NCI-H2196 (cell line): ENCODE results near the gene CTNNA2.

Source experiments
- DNase-seq: peaks from one replicate; lab custom pipeline; 2025; ENCODE audit not compliant: unreplicated experiment; lab: John Stamatoyannopoulos, UW

The CTNNA2 gene

DNA sequence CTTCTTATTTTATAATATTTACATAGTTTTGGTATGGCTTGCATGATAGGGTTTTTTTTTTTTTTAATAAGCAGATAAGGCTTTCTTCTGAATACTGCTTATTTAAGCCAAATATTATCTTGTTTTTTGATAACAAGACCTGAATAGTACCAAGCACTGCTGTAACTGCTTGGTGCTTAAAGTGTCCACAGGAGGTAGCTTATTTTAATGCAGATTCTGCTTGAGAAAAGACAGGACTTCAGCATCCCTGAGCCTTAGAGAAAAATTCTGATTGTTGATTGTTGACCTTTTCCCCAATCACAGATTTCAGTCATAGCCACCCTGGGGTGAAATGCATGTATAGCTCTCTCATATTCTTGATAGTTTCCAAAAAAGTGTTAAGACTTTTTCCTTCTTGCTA lies 336.4 kb downstream of the CTNNA2 start:
- no peak for DNase-seq

DNA sequence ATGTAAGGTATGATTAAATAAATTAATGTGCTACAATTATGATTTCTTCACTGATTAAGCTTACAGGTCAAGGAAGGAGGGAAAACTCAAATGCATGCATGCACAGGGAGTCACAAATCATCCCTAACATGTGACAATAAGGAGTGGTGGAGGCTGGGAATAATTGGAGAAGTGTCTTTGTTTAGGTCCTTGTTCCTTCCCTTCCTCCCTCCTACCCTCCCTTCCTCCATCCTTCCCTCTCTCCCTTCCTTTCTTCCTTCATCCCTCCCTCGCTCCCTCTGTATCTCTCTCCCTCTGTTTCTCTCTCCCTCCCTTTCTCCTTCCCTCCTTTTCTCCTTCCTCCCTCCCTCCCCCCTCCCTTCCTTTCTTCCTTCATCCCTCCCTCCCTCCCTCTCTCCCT lies 337.1 kb downstream of the CTNNA2 start:
- DNase-seq = no peak

DNA sequence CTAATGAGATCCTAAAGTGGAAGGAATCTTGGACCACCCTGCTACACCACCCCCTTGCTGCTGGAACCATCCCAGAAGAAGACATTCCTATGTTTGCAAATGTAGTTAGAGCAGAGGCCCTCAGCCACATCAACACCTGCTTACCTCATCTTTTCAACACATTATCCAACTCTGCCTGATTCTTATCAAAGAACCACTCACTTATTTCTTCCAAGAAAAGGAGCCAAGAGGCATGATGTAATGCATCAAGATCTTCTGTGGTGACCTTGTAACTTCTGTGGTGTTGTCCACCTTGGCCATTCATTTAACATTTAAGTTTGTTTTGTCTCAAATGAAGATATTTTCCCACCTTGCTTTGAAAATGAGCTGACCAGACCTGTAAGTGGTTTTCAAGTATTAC lies 338.1 kb downstream of the CTNNA2 start:
- DNase-seq = no peak

DNA sequence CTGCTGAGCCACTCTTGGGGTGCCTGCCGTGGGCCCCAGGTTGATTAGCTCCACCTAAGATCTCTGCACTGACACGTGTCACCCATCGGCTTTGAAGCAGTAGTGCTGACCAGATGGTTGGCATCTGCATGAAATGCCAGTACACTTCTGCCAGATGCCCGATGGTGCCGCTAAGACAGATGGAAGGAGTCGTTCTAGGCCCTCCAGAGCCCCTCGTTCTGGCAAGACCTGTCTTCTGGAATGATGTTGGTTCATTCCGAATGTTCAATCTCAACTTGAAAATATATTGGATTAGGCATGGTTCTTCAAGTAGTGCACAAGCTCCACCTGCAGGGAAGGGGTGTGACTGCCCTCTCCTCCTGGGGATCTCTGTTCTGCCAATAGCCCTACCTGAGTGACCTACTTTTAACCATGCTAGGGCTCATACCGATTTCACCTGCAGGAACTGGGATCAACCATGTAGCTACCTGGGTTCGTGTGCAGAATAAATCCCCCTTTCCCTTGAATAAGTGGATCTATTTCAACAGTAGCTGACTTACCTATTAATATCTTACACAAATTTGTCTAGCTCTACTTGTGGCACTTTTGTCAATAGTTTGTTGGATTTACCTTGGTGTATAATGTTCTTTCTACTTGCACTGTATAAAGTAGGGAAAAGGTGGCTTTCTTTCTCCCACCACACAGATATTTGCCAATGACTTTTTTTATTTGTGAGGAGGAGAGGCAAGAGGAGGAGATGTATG lies 342.6 kb downstream of the CTNNA2 start:
- no peak for DNase-seq

DNA sequence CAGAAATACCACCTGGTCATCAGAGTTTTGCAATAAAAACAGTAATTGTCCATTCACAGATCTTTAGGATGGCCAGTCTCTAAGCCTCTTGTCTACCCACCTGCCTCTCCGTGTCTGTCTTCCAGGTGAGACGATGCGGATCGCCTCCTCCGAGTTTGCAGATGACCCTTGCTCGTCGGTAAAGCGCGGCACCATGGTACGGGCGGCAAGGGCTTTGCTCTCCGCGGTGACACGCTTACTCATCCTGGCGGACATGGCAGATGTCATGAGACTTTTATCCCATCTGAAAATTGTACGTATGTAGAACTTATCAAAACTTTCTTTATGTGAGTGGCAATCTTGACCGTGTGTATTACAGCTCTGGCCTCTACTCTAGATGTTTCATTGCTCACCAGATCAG lies 345.0 kb downstream of the CTNNA2 start:
- DNase-seq = no peak

DNA sequence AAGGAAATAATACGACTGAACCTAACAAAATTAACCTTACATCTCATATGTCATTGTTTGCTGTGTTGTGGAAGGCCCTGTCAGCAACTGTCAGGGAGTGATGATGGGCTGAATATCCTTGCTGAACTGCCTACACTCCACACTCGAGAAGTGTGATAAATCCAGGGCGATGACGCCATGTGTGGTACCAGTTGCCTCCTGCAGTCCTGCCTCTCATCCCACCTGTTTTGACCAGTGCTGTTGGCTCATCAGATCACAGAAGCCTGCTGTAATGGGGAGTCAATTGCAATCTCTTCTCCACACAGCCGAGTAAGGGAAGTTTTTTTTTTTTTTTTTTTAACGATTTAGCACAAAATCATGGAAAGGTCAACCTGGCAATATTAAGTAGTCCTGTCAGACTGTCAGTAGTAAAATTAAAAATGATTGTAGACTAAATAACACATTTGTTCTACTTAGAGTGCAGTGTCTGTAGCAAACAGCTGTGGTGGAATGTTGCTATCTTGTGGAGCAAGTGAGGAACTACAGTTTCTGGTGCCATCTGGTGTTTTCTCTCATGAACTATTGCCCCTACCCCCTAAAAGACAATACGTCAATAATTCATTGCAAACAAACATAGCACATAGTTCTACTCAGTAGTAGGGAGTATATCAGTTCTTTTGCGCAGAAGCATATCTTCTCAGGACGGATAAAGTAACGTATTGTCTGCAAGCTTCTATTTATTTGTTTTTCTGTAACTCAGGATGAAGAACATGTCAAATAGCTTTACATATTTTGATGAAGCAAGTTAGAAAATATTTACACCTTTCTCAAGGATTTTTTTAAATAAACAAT lies 347.6 kb downstream of the CTNNA2 start:
- DNase-seq = peak; percentile 2

DNA sequence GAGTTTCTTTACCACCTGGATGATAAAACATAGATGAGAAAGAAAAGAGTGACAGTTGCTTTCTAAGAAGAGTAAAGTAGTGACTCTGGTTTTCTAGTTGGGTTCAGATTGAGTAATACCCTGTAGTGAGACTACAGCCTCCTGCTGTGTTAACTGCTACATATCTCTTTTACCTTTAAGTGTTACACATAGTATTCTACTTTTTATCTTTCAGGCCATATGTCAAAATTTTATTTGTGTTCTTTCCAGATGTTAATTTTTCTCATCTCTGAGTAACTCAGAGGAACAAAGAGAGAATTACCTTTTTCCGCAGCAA lies 348.2 kb downstream of the CTNNA2 start:
- DNase-seq = no peak

DNA sequence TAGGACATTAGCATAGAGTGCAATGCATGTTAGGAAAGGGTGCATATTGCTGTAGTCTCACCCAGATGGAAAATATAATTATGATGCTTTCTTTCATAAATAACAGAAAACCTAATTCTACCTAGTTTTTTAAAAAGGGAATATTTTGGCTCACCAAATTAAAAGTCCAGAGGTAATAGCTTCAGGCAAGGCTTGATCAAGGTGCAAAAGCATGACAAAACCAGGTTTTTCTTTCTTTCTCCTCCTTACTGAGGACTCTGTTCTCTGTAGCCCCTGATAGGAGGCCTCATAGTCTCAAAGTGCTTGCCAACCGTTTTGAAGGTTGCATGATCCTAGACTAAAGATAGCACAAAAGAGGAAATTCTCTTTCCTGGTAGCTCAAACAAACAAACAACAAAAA lies 349.9 kb downstream of the CTNNA2 start:
- DNase-seq = no peak

DNA sequence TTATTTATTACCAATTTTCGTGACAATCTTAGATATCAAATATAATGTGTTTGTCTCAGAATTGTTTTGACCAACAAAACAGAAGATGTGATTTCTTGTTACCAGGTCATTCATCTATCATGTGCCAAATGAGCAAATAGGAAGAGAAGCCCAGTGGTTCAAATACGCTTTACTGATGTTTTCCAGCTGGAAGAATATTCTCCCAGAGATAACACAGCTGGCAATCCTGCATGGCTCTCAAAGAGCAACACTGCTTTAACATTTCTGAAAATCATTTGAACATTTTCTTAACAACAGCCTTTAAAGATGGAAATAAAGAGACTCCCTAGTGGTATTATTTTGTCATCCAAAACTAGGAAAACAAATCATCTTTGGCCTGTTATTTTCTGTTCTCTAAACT lies 359.8 kb downstream of the CTNNA2 start:
- no peak for DNase-seq

DNA sequence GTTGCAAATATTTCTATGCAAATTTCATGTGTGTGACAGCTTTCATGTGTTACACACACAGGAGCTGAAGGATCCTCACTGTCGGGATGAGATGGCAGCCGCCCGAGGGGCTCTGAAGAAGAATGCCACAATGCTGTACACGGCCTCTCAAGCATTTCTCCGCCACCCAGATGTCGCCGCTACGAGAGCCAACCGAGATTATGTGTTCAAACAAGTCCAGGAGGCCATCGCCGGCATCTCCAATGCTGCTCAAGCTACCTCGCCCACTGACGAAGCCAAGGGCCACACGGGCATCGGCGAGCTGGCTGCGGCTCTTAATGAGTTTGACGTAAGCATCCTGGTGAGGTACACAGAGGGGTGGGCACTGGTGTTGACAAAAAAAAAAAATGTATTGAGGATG lies 361.2 kb downstream of the CTNNA2 start:
- no peak for DNase-seq

DNA sequence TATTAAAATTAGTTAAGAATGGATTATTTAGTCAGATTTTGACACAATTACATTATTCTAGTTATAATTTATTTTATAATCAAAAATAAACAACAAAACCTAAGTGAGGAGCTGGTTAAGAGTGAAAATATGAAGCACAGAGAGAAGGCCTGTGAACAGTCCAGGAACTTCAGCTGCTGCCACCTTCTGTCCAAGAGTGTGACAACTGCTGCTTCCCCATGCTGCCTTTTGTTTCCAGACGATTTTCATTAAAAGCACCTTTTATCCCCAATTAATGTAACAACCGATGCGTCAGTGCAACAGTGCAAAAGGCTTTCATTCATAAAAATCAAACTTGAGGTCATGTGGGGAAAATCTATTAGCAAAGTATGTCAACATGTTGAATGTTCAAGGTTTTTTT lies 363.6 kb downstream of the CTNNA2 start:
- no peak for DNase-seq

DNA sequence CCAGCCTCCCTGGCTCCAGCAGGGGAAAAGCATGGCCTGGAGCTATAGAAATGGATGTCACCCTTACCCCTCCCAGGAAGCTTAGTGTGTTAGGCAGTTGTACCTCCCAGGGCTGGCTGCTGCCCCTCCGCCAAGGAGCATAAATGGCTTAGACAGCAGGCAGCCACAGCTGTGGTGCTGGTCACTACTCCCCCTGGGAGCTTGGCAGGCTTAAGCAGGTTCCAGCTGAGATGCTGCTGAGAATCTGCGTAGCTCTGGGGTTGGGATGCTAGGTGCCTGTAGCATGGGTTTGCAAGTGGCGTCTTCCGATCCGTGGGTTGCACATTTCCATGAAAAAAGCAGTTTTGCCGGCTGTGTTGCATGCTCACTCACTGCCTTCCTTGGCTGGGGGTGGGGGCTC lies 369.7 kb downstream of the CTNNA2 start:
- DNase-seq = no peak

DNA sequence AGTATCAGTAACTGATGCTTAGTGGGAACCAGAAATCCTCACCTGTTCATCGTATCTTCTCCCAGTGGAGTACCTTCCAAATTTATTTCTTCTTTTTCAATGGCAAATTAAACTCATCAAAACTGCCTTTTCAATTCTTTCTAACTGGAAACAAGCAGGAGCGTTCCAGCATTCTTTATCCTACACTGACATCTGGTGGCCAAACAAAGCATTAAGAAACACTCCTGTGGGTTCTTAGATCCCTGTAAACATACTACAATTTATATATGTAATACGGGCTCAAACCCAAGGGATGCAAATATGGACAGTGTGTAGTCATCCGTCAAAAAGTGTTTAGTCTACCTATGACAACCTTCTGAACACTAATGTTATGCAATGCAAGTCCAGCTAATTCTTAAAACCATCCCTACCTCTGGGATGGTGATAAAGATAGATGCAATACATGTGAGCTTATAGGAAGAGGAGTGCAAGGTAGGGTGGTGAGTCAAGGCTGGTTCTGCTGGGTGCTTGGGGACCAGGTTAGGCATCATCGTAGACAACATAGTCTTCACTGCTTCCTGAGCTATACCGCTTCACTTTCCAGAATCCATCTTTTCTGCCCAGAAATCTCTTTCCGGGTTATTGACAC lies 375.0 kb downstream of the CTNNA2 start:
- DNase-seq = peak; percentile 7

DNA sequence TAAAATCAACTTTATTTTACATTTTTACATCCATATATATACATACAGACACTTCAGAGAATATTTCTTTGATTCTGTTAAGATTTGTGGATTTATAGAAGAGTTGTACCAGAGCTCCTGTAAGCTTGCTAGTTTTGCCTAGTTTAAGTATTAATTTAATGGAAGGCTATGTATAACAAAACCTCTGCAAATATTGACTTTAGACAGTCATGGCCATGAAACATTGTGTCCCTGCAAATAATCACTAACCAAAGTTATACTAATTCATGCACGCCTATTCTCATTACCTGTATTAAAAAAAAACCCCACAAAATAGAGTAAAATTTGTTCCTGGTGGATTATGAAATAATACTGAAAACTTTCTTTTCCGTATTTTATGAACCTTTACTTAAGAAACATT lies 379.3 kb downstream of the CTNNA2 start:
- DNase-seq = no peak

DNA sequence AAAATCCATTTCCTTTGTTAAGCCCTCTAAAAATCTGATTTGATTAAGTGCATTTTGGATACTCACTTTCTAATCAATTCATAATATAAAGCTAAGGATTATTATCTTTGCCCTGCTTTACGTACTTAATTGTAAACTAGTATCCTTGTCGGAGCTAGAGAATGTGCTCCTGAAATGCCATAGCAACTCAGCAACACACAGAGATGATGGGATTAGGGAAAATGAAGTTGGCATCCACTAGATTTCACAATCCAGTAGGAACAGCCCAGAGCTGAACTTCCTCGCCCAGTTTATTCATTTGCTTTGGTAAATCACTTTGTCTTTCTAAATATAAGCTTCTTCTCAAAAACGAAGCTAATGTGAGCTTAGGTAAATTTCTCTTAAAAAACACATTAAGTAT lies 386.3 kb downstream of the CTNNA2 start:
- no peak for DNase-seq

DNA sequence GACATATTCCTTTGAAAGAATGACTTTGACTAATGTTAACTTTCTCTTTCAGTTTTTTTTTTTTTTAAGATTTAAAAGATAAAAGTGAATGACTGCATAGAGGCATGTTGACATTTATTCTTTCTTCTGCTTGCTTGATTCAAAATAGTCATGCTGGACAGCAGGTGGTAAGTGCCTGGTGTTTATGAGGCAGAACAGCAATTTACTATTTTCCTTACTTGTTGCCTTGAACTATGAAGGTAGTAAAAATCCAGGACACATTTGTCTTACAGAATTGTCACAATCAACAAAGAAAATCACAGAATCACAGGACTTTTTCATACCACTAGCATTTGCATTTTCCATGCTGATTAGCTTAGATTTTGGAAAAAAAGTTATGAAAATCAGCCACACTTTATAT lies 388.3 kb downstream of the CTNNA2 start:
- DNase-seq = no peak

DNA sequence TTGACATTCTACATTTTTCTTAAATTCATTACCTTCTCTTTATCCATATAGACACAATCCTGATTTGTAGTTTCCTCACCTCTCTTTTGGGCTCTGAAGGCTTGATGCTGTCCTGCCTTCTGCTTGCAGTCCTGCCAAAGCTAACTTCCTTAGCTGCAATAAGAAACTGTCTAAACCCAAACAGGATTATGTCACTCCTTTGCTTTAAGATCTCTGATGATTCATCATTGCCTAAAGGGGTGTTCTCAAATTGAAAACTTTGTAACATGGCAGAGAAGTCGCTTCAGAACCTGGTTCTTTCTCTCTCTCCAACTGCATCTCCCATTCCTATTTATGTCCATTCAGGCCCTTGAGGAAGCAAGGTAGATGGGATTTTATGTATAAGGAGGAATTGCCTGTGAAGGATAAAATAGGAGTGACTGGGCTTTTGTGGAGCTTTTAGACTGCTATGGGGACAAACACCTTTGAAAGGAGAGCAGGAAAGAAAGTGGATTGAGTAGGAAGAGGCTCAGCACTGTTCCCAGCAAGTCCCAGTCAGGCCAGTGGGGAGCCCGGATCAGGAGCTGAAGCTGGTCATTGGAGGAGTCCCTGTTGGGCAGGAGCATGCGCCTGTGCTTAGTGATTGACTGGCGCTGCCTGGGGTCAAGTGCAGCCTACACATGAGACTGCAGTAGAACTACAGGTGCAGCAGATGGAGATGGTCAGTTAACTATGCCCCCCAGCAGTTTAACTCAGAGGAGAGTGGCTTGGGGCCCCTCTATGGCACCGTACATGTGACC lies 390.6 kb downstream of the CTNNA2 start:
- DNase-seq = no peak

DNA sequence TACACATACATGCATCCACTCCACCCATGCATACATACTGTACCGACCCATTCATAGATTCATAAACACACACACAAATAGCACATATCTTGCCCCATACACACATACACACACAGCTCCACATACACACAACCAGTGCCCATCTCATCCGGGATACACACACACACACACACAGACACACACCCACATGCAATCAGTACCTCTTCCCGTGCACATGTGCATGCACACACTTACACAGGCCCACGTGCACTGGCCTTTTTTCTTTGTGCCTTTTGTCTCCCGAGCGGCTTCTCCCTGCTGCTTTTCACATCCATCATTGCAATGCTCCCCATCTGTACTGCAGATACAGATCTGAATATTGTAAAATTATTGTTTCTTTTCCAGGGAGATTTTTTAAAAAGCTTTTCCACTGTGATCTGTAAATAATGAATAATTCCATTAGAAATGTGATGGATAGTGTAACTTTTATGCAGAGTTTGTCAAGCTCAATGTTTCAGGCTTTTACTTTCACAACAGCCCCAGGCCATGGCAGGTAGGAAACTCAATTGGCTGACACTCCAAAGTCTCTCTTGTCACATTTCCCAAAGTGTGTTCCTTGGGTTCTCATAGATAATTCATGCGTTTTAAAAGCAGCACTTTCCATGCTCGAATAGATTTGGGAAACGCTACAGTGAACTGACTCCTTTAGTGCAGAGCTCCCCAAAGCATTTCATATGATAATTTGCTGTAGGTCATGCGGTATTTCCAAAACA lies 393.5 kb downstream of the CTNNA2 start:
- DNase-seq = no peak

DNA sequence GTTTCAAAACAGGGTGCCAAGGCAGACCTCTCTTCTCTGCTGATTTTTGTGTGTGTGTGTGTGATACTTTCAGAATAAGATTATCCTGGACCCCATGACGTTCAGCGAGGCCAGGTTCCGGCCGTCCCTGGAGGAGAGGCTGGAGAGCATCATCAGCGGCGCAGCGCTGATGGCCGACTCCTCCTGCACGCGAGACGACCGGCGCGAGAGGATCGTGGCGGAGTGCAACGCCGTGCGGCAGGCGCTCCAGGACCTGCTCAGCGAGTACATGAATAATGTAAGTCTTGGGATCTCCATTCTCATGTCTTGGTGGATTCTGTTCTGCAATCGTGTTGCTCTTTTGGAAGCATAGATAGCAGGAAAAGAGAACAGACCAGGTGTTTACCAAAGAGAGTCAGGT lies 396.7 kb downstream of the CTNNA2 start:
- DNase-seq = no peak

DNA sequence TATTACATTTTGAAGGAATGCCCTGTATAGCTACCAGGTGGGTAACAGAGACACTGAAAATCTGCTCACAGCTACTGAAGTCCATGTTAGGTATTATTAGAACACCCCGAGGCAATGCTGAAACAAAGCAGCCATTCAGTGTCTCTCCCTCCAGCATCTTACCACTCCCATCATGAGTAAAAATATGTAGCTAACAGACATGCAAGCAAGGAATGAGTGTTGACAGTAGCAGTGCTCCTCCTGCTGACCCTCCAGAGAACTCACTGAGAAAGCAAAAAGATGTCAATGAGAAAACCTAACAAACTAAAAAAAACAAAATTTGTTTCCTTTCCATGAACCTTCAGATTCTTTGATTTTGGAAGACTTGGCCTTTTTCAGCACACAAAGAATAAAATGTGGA lies 397.8 kb downstream of the CTNNA2 start:
- DNase-seq = no peak

DNA sequence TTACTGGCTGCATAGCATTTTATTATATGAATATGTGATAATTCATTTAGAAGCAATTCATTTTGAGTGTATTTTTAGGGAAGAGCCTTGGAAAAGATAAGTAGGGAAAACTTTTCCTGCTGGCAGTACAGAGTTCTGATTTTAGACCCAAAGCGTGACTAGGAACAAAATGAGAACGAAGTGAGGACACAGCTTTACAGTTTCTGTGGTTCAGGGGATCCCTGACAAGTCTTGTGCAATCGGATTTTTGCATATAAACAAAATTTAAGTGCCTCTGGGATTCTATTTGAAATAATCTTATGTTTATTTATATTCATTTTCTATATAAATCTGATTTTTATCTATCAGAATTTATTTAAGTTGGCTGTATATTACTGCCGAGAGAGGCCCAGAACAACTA lies 402.6 kb downstream of the CTNNA2 start:
- no peak for DNase-seq
